ENCODE data around the gene RPS28.
A peak's percentile ranks its signal among the peaks of the same experiment; 100 is the strongest.
"Not testable (repeated sequence)": the region's sequence is repeated elsewhere in the genome, so short reads cannot be mapped to it uniquely, and the experiment has no call there.

The RPS28 gene

GRCh38 chr19:8342684-8343482 is 21.6 kb downstream of the RPS28 start, which contains the start of gene KANK3:
KANK3 (minus strand) TSS chr19:8343262; CDS start chr19:8337828, 5,434 bp downstream.
- H3K4me3 ChIP-seq (ENCODE audit: low read length) = peak within 1 kb of the TSS; percentile 38; the same call in 1 of the 2 replicates
- no peak for TF ChIP-seq ZNF274 (IDR thresholded peaks at IDR 0.05; ENCODE audit: low read depth, low read length)

GRCh38 chr19:8343483-8343844 is 22.2 kb downstream of the RPS28 start:
- no peak overlapping the region for H3K4me3 ChIP-seq (ENCODE audit: low read length)
- no peak for TF ChIP-seq ZNF274 (IDR thresholded peaks at IDR 0.05; ENCODE audit: low read depth, low read length)

DNA sequence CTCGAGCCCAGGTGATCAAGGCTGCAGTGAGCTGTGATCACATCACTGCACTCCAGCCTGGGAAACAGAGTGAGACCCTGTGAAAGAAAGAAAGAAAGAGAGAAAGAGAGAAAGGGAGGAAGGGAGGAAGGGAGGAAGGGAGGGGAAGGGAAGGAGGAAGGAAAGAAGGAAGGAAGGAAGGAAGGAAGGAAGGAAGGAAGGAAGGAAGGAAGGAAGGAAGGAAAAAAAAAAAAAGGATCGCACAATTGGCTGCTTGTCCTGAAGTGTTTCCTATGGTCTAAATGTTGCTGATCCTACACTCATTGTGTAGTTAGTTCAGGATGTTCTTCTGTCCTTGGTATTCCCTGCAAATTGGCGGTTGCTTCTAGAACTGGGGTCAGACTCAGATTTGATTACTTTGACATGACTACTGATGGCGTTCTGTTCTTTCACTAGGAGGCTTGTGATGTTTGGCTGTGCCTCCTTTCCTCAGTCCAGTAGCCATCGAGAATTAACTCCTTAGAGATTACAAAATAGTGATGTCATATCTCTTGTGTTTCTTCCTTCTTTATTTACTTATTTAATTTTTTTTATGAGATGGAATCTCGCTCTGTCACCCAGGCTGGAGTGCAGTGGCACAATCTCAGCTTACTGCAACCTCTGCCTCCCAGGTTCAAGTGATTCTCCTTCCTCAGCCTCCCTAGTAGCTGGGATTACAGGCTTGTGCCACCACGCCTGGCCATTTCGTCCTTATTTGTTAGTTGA is 28.5 kb downstream of the RPS28 start:
- not testable (repeated sequence) for H3K4me3 ChIP-seq (ENCODE audit: low read length)

DNA sequence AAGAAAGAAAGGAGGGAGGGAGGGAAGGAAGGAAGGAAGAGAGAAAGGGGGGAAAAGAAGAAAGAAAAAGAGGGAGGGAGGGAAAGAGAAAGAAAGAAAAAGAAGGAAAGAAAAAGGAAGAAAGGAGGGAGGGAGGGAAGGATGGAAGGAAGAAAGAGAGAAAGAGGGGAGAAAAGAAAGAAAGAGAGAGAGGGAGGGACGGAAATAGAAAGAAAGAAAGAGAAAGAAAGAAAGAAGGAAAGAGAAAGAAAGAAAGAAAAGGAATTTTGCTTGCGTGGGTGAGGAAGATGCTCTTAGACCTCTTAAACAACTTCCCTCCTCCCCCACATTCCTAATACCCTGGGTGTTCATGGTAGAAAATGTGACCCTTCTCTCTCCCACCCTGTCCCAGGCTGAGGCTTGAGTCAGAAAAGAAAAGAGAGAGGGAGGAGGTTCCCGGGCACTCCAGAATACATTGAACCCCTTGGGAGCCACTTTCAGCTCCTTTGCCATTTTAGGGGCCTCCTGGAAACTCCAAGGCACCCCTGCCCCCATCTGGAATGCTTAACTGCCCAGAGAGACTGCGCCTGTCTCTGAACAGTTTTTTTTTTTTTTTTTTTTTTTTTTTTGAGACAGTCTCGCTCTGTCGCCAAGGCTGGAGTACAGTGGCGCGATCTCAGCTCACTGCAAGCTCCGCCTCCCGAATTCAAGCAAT is 31.0 kb downstream of the RPS28 start:
- H3K4me3 ChIP-seq (ENCODE audit: low read length) = no peak overlapping the region
- no peak for TF ChIP-seq ZNF274 (IDR thresholded peaks at IDR 0.05; ENCODE audit: low read depth, low read length)

DNA sequence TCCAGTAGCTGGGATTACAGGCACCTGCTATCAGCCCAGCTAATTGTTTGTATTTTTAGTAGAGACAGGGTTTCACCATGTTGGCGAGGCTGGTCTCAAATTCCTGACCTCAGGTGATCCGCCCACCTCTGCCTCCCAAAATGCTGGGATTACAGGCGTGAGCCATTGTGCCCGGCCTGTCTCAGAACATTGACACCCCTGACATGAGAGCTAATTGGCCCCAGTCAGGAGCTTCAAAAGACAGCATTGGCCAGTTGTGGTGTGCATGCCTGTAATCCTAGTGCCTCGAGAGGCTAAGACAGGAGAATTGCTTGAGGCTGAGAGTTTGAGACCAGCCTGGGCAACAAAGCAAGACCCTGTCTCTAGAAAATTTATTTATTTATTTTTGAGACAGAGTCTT is 31.5 kb downstream of the RPS28 start:
- H3K4me3 ChIP-seq (ENCODE audit: low read length) = not testable (repeated sequence)

GRCh38 chr19:8355631-8356402 is 34.5 kb downstream of the RPS28 start:
- no peak for TF ChIP-seq ZNF274 (IDR thresholded peaks at IDR 0.05; ENCODE audit: low read depth, low read length)
- no peak overlapping the region for H3K4me3 ChIP-seq (ENCODE audit: low read length)

DNA sequence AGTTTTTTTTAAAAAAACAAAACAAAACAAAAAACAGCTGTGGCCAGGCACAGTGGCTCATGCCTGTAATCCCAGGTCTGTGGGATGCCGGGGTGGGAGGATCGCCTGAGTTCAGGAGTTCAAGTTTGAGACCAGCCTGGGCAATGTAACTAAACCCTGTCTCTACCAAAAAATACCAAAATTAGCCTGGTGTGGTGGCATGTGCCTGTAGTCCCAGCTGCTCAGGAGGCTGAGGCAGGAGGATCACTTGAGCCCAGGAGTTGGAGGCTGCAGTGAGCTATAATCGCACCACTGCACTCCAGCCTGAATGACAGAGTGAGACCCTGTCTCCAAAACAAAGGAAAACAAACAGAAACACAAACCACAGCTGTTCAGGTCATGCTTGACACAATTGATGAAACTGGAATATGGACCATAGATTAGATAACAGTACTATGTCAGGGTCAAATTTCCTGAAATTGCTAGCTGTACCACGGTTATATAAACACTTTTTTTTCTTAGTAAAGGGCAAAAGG is 35.8 kb downstream of the RPS28 start:
- no peak overlapping the region for H3K4me3 ChIP-seq (ENCODE audit: low read length)
- no peak for TF ChIP-seq ZNF274 (IDR thresholded peaks at IDR 0.05; ENCODE audit: low read depth, low read length)

GRCh38 chr19:8358948-8359347 is 37.7 kb downstream of the RPS28 start:
- no peak overlapping the region for H3K4me3 ChIP-seq (ENCODE audit: low read length)
- no peak for TF ChIP-seq ZNF274 (IDR thresholded peaks at IDR 0.05; ENCODE audit: low read depth, low read length)

DNA sequence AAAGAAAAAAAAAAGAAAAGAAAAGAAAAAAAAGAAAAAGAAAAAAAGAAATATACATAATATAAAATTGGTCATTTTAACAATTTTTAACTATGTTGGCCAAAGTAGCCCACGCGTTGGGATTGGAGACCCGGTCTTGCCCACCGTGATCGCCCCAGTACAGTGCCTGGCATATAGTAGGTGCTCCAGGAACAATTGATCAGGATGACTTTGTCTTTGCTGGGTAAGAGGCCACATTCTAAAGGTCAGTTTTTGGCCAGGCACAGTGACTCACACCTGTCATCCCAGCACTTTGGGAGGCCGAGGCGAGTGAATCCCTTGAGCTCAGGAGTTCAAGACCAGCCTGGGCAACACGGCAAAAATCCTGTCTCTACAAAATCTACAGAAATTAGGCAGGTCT is 38.9 kb downstream of the RPS28 start:
- no peak overlapping the region for H3K4me3 ChIP-seq (ENCODE audit: low read length)
- no peak for TF ChIP-seq ZNF274 (IDR thresholded peaks at IDR 0.05; ENCODE audit: low read depth, low read length)

DNA sequence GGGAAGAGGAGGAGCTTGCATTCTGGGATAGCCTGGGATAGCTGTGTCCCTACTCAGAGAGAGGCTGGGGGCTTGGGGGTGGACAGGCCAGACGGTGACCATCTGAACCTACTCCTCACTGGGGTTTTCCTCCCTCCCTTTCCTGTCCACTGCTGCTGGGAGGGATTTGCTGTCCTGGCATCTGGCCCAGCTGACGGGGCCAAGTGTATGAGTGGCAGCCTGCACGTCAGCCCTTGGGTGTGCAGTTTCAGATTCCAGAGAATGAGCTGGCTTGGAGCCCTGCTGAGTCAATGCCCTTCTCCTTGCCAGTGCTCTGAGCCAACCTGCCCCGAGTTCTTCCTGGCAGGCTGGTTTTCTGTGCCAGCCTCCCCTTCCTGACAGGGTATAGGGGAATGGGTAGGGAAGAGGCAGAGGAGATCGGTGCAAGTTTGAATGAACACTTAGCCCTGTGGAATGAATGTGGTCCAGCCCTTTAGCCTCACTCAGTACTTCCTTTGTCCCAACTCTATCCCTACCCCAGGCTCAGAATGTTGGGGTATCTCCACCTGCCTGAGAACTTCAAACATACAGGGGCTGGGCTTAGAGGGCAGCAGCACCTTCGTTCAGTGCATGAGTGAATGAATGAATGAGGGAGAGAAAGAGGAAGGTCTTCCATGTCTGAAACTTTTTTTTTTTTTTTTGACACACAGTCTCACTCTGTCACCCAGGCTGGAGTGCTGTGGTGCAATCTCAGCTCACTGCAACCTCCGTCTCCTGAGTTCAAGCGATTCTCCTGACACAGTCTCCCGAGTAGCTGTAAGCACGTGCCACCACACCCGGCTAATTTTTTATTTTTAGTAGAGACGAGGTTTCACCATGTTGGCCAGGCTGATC is 40.9 kb downstream of the RPS28 start:
- no peak for TF ChIP-seq ZNF274 (IDR thresholded peaks at IDR 0.05; ENCODE audit: low read depth, low read length)
- no peak overlapping the region for H3K4me3 ChIP-seq (ENCODE audit: low read length)

DNA sequence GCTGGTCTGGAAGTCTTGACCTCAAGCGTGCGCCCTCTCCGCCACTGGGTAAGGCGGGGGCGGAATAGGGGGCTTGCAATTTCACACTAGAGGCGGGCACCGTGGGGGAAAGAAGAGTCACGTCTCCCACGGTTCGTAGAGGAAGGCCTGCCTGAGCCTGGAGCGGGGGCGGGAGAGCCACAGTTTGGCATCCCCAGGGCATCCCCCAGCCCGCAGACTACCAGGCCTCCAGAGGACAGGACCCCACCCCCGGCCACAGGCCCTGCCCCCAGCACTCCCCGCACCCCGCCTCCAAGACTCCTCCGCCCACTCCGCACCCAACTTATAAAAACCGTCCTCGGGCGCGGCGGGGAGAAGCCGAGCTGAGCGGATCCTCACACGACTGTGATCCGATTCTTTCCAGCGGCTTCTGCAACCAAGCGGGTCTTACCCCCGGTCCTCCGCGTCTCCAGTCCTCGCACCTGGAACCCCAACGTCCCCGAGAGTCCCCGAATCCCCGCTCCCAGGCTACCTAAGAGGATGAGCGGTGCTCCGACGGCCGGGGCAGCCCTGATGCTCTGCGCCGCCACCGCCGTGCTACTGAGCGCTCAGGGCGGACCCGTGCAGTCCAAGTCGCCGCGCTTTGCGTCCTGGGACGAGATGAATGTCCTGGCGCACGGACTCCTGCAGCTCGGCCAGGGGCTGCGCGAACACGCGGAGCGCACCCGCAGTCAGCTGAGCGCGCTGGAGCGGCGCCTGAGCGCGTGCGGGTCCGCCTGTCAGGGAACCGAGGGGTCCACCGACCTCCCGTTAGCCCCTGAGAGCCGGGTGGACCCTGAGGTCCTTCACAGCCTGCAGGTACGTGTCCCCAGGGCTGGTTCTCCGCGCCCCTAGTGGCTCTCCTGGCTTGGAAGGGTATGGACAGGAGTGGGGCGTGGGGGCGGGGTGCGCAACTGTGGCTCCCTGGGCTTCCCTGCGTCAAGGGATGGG is 42.8 kb downstream of the RPS28 start, which contains the start of gene ANGPTL4:
Gene ANGPTL4 (plus strand): TSS at position 353 of the 969 bp plus-strand sequence. CDS start 167 bp downstream, at position 520.
- H3K4me3 ChIP-seq (ENCODE audit: low read length) = no peak within 1 kb of the TSS

DNA sequence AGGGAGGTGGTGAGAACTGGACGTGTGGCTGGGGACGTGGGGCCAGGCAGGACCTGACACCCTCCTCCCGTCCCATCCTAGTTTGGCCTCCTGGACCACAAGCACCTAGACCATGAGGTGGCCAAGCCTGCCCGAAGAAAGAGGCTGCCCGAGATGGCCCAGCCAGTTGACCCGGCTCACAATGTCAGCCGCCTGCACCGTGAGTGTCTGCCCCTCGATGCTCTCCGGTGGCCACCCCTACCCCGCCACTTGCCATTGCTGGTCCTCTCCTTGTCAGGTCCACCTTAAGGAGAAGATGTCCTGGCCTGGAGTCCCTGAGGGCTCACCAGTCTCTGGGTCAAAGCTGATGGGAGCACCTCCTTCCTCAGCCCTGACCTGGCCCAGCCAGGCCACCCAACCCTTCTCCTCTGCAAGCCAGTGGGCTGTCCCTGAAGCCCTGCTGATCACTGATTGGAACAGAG is 44.9 kb downstream of the RPS28 start:
- H3K4me3 ChIP-seq (ENCODE audit: low read length) = no peak overlapping the region
- no peak for TF ChIP-seq ZNF274 (IDR thresholded peaks at IDR 0.05; ENCODE audit: low read depth, low read length)

More for the DNA sequence above, 42.8 kb downstream of the RPS28 start, which contains the start of gene ANGPTL4:
- TF ChIP-seq ZNF274 (IDR thresholded peaks at IDR 0.05; ENCODE audit: low read depth, low read length) = no peak

Data from GM08714 (cell line).